ENCODE results near the gene YAF2.

DNA sequence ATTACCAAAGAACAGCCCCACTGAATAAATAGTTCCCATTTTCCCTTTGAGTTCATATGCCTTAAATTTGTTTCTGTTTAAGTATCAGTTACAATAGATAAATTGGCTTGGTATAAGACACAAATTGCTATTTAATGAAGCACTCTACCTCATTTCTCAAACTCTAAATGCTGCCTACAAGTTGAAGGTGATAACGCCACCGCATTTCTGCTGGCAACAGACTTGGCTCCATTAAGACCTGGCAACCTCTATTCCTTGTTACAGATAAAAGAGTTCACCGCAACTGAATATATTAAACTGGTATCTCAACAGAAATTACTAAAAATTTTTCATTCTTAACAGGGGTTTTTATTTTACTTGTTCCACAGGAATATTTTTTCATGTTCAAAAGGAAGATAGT, 129.0 kb downstream of the YAF2 start:
- TF ChIP-seq, protein P1, sequence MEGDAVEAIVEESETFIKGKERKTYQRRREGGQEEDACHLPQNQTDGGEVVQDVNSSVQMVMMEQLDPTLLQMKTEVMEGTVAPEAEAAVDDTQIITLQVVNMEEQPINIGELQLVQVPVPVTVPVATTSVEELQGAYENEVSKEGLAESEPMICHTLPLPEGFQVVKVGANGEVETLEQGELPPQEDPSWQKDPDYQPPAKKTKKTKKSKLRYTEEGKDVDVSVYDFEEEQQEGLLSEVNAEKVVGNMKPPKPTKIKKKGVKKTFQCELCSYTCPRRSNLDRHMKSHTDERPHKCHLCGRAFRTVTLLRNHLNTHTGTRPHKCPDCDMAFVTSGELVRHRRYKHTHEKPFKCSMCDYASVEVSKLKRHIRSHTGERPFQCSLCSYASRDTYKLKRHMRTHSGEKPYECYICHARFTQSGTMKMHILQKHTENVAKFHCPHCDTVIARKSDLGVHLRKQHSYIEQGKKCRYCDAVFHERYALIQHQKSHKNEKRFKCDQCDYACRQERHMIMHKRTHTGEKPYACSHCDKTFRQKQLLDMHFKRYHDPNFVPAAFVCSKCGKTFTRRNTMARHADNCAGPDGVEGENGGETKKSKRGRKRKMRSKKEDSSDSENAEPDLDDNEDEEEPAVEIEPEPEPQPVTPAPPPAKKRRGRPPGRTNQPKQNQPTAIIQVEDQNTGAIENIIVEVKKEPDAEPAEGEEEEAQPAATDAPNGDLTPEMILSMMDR (IDR thresholded peaks at IDR 0.05), result no peak
- no peak for TF ChIP-seq EZH2 (IDR thresholded peaks at IDR 0.05)
- TF ChIP-seq EZH2phosphoT487 (IDR thresholded peaks at IDR 0.05), result no peak
